Measurements from ENCODE around the gene CLCN4. TPM values are rescaled to one million over a fixed set of nuclear protein-coding genes. Genes with fewer than 3 reads are reported as not detected.

CLCN4 gene
- total RNA-seq, 4 donors from 2014 or later = 0.79 to 1.1 TPM; not detected in 2

- Histone ChIP-seq H3K4me3 (no peak overlapping the region), H3K4me1 (no peaks in the 10 kb centered on the region), H3K36me3 (no peaks in the 10 kb centered on the region), H3K27me3 (no peaks in the 10 kb centered on the region), H3K27ac (no peak overlapping the region), H3K9me3 (no peaks in the 10 kb centered on the region)
- intact Hi-C loops (cut with DNase I; ENCODE audit: low total_unique reads) (no loop called here), in situ Hi-C loops (cut with MboI; ENCODE audit: low pct_ligation_motif_present in 1 of 4, low pct_unique_long_range_greater_than_20kb in 1 of 4, low sequenced_read_pairs in 3 of 4) (no loop called here)
- WGBS, 2 donors (ENCODE audit: low coverage in 1 of 2) = 88% methylated on average over 8 of the region's 8 CpGs; no CpG with 5 or more reads in 1 of the 2 donors
- DNase-seq = no peak
- TF ChIP-seq CTCF (IDR thresholded peaks at IDR 0.05) (no peak), EP300 (IDR thresholded peaks at IDR 0.05; ENCODE audit: low read depth) (no peak), POLR2AphosphoS5 (IDR thresholded peaks at IDR 0.05) (no peak), POLR2A (IDR thresholded peaks at IDR 0.05) (no peak)
Measured at GRCh38 chrX:10223781-10224180, 67.0 kb downstream of the CLCN4 start.

- H3K9me3 ChIP-seq = no peaks in the 10 kb centered on the region
- TF ChIP-seq EP300 (IDR thresholded peaks at IDR 0.05; ENCODE audit: low read depth) (no peak), CTCF (IDR thresholded peaks at IDR 0.05) (no peak), POLR2AphosphoS5 (IDR thresholded peaks at IDR 0.05) (no peak), POLR2A (IDR thresholded peaks at IDR 0.05) (no peak)
- DNase-seq = no peak
- in situ Hi-C loops (cut with MboI; ENCODE audit: low pct_ligation_motif_present in 1 of 4, low pct_unique_long_range_greater_than_20kb in 1 of 4, low sequenced_read_pairs in 3 of 4) = no loop called here
- H3K4me1 ChIP-seq = no peaks in the 10 kb centered on the region
- H3K4me3 ChIP-seq = no peak overlapping the region
- no peaks in the 10 kb centered on the region for H3K27me3 ChIP-seq
- no peak overlapping the region for H3K27ac ChIP-seq
- intact Hi-C loops (cut with DNase I; ENCODE audit: low total_unique reads) = no loop called here
- H3K36me3 ChIP-seq = no peaks in the 10 kb centered on the region
- 72% methylated on average over 4 of the region's 4 CpGs; no CpG with 5 or more reads in 1 of the 2 donors for WGBS, 2 donors (ENCODE audit: low coverage in 1 of 2)
Measured at GRCh38 chrX:10230222-10230621, 73.4 kb downstream of the CLCN4 start.

- no peak overlapping the region for H3K27ac ChIP-seq
- intact Hi-C loops (cut with DNase I; ENCODE audit: low total_unique reads) = no loop called here
- TF ChIP-seq CTCF (IDR thresholded peaks at IDR 0.05) (no peak), POLR2A (IDR thresholded peaks at IDR 0.05) (no peak), EP300 (IDR thresholded peaks at IDR 0.05; ENCODE audit: low read depth) (no peak), POLR2AphosphoS5 (IDR thresholded peaks at IDR 0.05) (no peak)
- no peaks in the 10 kb centered on the region for H3K27me3 ChIP-seq
- in situ Hi-C loops (cut with MboI; ENCODE audit: low pct_ligation_motif_present in 1 of 4, low pct_unique_long_range_greater_than_20kb in 1 of 4, low sequenced_read_pairs in 3 of 4) = no loop called here
- no peaks in the 10 kb centered on the region for H3K4me1 ChIP-seq
- DNase-seq = no peak
- whole genome bisulfite sequencing, 2 donors (ENCODE audit: low coverage in 1 of 2) = 0 to 44% methylated on average over 1 to 4 of the region's 4 CpGs
- H3K36me3 ChIP-seq = no peaks in the 10 kb centered on the region
- no peak overlapping the region for H3K4me3 ChIP-seq
- H3K9me3 ChIP-seq = no peaks in the 10 kb centered on the region
Measured at GRCh38 chrX:10231461-10231860, 74.7 kb downstream of the CLCN4 start.

GRCh38 chrX:10233173-10233572 is 76.4 kb downstream of the CLCN4 start:
- no peaks in the 10 kb centered on the region for H3K4me1 ChIP-seq
- TF ChIP-seq CTCF (IDR thresholded peaks at IDR 0.05) (no peak), EP300 (IDR thresholded peaks at IDR 0.05; ENCODE audit: low read depth) (no peak), POLR2A (IDR thresholded peaks at IDR 0.05) (no peak), POLR2AphosphoS5 (IDR thresholded peaks at IDR 0.05) (no peak)
- DNase-seq = no peak
- H3K9me3 ChIP-seq = no peaks in the 10 kb centered on the region
- 60 to 66% methylated on average over 1 to 3 of the region's 3 CpGs for WGBS, 2 donors (ENCODE audit: low coverage in 1 of 2)
- H3K27ac ChIP-seq = no peak overlapping the region
- H3K27me3 ChIP-seq = no peaks in the 10 kb centered on the region
- intact Hi-C loops (cut with DNase I; ENCODE audit: low total_unique reads) = no loop called here
- no peaks in the 10 kb centered on the region for H3K36me3 ChIP-seq
- in situ Hi-C loops (cut with MboI; ENCODE audit: low pct_ligation_motif_present in 1 of 4, low pct_unique_long_range_greater_than_20kb in 1 of 4, low sequenced_read_pairs in 3 of 4) = no loop called here
- H3K4me3 ChIP-seq = no peak overlapping the region
